Breast epithelium (tissue), 3 donors: ENCODE results near the gene LAMTOR3.

Experiments
- POLR2A ChIP-seq: fragments of 450-650 bp; IDR thresholded peaks from one replicate; pipeline ENCODE4 v1.6.1; 2016; ENCODE audit warnings: antibody characterized with exemption, mild to moderate bottlenecking, moderate library complexity
- POLR2AphosphoS5 ChIP-seq, 3 donors: sonication (generic); formaldehyde crosslinking; IDR thresholded peaks; one replicate each; pipeline ENCODE4 v1.6.1; 2017; ENCODE audit warnings: antibody characterized with exemption in 3 of 3
- TF ChIP-seq, protein P1 (sequence below), 3 donors: fragments of 450-650 bp; IDR thresholded peaks; one replicate each; pipeline ENCODE4 v1.5.1; 2016 to 2017; ENCODE audit warnings: antibody characterized with exemption in 3 of 3, mild to moderate bottlenecking in 3 of 3, moderate library complexity in 3 of 3

DNA sequence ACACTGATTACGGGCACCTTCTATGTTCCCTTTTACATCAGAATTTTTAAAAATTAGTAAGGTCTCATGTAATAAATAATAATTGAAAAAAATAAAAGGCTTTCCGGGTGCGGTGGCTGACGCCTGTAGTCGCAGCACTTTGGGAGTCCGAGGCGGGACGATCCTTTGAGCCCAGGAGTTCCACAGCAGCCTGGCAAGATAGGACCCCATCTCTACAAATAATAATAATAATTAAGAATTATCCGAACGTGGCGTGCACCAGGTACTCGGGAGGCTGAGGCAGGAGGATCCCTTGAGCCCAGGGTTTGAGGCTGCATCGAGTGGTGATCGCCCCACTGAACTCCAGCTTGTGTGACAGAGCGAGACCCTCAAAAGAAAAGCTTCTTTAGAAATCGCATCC, 771 bp upstream of the LAMTOR3 start:
- TF ChIP-seq, protein P1, sequence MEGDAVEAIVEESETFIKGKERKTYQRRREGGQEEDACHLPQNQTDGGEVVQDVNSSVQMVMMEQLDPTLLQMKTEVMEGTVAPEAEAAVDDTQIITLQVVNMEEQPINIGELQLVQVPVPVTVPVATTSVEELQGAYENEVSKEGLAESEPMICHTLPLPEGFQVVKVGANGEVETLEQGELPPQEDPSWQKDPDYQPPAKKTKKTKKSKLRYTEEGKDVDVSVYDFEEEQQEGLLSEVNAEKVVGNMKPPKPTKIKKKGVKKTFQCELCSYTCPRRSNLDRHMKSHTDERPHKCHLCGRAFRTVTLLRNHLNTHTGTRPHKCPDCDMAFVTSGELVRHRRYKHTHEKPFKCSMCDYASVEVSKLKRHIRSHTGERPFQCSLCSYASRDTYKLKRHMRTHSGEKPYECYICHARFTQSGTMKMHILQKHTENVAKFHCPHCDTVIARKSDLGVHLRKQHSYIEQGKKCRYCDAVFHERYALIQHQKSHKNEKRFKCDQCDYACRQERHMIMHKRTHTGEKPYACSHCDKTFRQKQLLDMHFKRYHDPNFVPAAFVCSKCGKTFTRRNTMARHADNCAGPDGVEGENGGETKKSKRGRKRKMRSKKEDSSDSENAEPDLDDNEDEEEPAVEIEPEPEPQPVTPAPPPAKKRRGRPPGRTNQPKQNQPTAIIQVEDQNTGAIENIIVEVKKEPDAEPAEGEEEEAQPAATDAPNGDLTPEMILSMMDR (IDR thresholded peaks at IDR 0.05): no peak
- TF ChIP-seq POLR2AphosphoS5 (IDR thresholded peaks at IDR 0.05) (no peak), POLR2A (no peak)
